Psoas muscle (tissue), 8 donors: Measurements from ENCODE around the gene HPSE2. TPM values are rescaled to one million over a fixed set of nuclear protein-coding genes. Genes with fewer than 3 reads are reported as not detected.

ENCODE experiments used
- ATAC-seq, 4 donors: fragments of 200-7000 bp; cut with Tn5 transposase; one replicate each; pipeline ENCODE4 v1.9.1; 2020; ENCODE audit warnings: moderate library complexity in 3 of 4, mild to moderate bottlenecking in 2 of 4
- DNase-seq, 2 donors: peaks; one replicate each; pipeline ENCODE4 v3.0.0-alpha.2; 2020
- H3K27ac ChIP-seq: fragments of 200-600 bp; one replicate; pipeline ENCODE4 v1.8.0; 2022
- H3K27me3 ChIP-seq, 3 donors: fragments of 200-600 bp in 1 of 3; one replicate each; pipeline versions ENCODE4 v1.6.1 to v1.8.0; 2013 to 2022; ENCODE audit warnings: low read length in 2 of 3, mild to moderate bottlenecking in 2 of 3, moderate library complexity in 1 of 3; ENCODE audit not compliant: insufficient read depth in 3 of 3
- H3K36me3 ChIP-seq, 2 donors: fragments of 200-600 bp in 1 of 2; one replicate each; pipeline versions ENCODE4 v1.6.1 to v1.8.0; 2013 to 2022; ENCODE audit warnings: low read depth in 1 of 2, mild to moderate bottlenecking in 1 of 2, moderate library complexity in 1 of 2; ENCODE audit not compliant: insufficient read depth in 1 of 2
- H3K4me1 ChIP-seq: fragments of 200-600 bp; one replicate; pipeline ENCODE4 v1.8.0; 2022
- H3K4me3 ChIP-seq: fragments of 200-600 bp; one replicate; pipeline ENCODE4 v1.8.0; 2022; ENCODE audit warnings: mild to moderate bottlenecking
- H3K9me3 ChIP-seq: fragments of 200-600 bp; one replicate; pipeline ENCODE4 v1.8.0; 2022
- CTCF ChIP-seq: fragments of 200-600 bp; IDR thresholded peaks from one replicate; pipeline ENCODE4 v1.8.0; 2022; ENCODE audit warnings: antibody characterized with exemption
- WGBS, 3 donors: extraction: QIAGEN DNeasy Blood & Tissue Kit; methylation state at CpG; one replicate each; pipeline versions ENCODE4 v1.1.6 to v1.1.7; 2013; 5-methylcytosine and 5-hydroxymethylcytosine counted together
- intact Hi-C, 2 donors: fragments of 100-400 bp; cut with DNase I; formaldehyde crosslinking; loops; one replicate each; pipeline versions ENCODE4 v1.11.0 to v1.14.2; 2022
- polyA plus RNA-seq, 3 donors: library from polyadenylated mRNA; stranded (reverse); fragments of 200-250 nt; gene quantifications; one replicate each; pipeline ENCODE4 v1.2.3, GENCODE V29; 2013
- total RNA-seq, 4 donors: library from RNA; stranded (reverse); fragmentation: NEBNext Ultra II Directional in 2 of 4; extraction: Animal tissue kit (Norgen Biotek cat#: 25700) in 2 of 4; gene quantifications; one replicate each; pipeline versions ENCODE4 v1.2.1 to v1.2.4, GENCODE V29; 2021 to 2023
- donor health status: healthy with polysubstance abuse.
- donor health status: DM: no; HTN: no; CAD: no; lungs with moderate emphysema.
- donor health status: Bipolar disorder and iron deficiency.
- donor health status: healthy.
- donor health status: DM: yes; HTN: yes; CAD: no.
- donor health status: DM: no; HTN: no; CAD: no.
- donor health status: DM: no; HTN: no; CAD: no.
- donor health status: DM: yes; HTN: yes; CAD: no.

The HPSE2 gene
- total and polyA plus RNA-seq, 7 donors, result 0.01 to 0.17 (median 0.03) TPM; not detected in 4

- DNase-seq (no peak), ATAC-seq (no peak)
- Histone ChIP-seq H3K4me1 (peaks cover under 1% of the 10 kb centered on the region), H3K27me3 (no peaks in the 10 kb centered on the region), H3K4me3 (no peak overlapping the region), H3K36me3 (no peaks in the 10 kb centered on the region), H3K9me3 (no peaks in the 10 kb centered on the region), H3K27ac (no peak overlapping the region)
- WGBS, 3 donors, result 68 to 76% (median 70%) methylated on average over 4 of the region's 4 CpGs
- intact Hi-C loops, result no loop called here
- no peak for TF ChIP-seq CTCF
Measured at GRCh38 chr10:98472196-98472595, 763.5 kb downstream of the HPSE2 start.

DNA sequence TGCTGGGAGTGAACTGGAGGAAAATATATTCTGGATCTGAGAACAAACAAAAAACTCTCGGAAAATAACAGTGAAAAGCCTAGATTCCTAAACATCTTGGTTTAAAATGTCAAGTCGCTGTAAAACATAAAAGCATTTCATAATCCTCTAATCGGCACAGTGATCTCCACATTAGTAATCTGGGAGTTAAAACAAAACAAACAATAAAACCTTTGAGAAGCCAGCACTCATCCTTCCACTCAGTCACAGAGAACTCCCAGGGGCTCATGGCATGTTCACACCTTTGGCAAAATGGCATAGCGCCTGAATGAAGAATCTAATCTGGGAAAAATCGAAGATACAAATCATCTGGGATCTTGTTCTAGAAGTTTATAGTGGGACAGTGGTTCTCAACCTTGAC, 764.8 kb downstream of the HPSE2 start:
- TF ChIP-seq CTCF, result no peak
- Histone ChIP-seq H3K27ac (no peak overlapping the region), H3K4me3 (no peak overlapping the region), H3K36me3 (no peaks in the 10 kb centered on the region), H3K4me1 (peaks cover 3% of the 10 kb centered on the region), H3K9me3 (no peaks in the 10 kb centered on the region), H3K27me3 (no peaks in the 10 kb centered on the region)
- DNase-seq (no peak), ATAC-seq (no peak)
- WGBS, 3 donors, result 80 to 84% (median 84%) methylated on average over 5 of the region's 5 CpGs
- intact Hi-C loops, result no loop called here

GRCh38 chr10:98469001-98469931, 766.4 kb downstream of the HPSE2 start:
- no peak for DNase-seq
- 66 to 85% (median 73%) methylated on average over 2 of the region's 2 CpGs for WGBS, 3 donors
- intact Hi-C loops, result loop anchor here in 1 of 2 donors (5.0 kb wide), 1 partner anchor 778 kb away; no protein-coding TSS in a partner anchor
- TF ChIP-seq CTCF, result no peak
- H3K4me1 ChIP-seq, result peaks cover 3% of the 10 kb centered on the region
- no peak for ATAC-seq
- no peaks in the 10 kb centered on the region for H3K27me3 ChIP-seq
- H3K4me3 ChIP-seq, result no peak overlapping the region
- H3K27ac ChIP-seq, result no peak overlapping the region
- H3K36me3 ChIP-seq, result no peaks in the 10 kb centered on the region
- H3K9me3 ChIP-seq, result no peaks in the 10 kb centered on the region

DNA sequence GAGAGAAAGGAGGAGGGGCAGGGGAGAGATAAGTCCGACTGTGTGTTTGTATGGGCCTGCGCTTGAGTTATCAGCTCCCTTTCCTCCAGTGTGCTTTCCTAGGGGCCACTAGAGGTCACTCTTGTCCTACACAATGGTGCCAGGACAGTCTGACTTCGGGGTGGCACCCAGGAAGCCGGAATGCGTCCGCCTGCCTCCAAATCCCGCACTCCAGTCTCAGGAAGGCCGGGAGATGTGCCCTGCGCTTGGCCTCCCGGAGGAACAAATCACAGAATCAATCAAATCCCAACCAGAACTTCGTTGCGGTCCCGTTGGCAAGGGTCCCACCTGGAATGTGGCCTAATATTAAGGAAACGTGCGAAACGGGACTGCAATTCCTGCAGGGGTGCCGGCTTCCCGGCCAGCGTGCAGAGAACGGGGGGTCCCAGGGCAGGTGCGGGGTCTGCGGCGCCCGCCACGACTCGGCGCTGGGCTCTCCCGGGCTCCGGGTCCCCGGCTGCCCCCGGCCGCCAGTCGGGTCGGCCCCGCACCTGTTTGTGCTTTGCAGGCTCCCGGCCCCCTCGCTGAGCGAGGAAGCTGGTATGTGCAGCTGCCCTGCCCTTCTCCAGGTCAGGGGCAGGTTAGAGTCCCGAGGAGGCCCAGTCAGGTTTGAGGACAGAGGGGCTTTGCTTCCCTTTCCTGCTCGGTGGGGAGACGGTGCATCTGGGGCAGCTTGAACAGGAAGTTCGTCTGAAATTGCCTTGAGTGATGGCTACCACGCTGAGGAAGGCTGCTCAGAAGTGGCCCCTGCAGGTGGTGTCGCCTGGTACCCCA, 767.9 kb downstream of the HPSE2 start:
- Histone ChIP-seq H3K27ac (no peak overlapping the region), H3K4me1 (peaks cover 3% of the 10 kb centered on the region), H3K9me3 (no peaks in the 10 kb centered on the region), H3K36me3 (no peaks in the 10 kb centered on the region), H3K4me3 (peak overlapping the region; percentile 71), H3K27me3 (no peaks in the 10 kb centered on the region)
- DNase-seq (peak; percentile 60 to 82), ATAC-seq (peak; percentile 97 to 99 (median 98))
- 4 to 5% (median 4%) methylated on average over 32 to 44 of the region's 44 CpGs for WGBS, 3 donors
- intact Hi-C loops, result loop anchor here (1.0 to 5.0 kb wide), 4 partner anchors 197 to 780 kb away; no protein-coding TSS in a partner anchor
- TF ChIP-seq CTCF, result peak; percentile 83
